Measurements from ENCODE around the gene CEP63. TPM values are rescaled to one million over a fixed set of nuclear protein-coding genes. Genes with fewer than 3 reads are reported as not detected.

CEP63 gene
- total RNA-seq, 1 donor from 2014 or later: 34.7 TPM

DNA sequence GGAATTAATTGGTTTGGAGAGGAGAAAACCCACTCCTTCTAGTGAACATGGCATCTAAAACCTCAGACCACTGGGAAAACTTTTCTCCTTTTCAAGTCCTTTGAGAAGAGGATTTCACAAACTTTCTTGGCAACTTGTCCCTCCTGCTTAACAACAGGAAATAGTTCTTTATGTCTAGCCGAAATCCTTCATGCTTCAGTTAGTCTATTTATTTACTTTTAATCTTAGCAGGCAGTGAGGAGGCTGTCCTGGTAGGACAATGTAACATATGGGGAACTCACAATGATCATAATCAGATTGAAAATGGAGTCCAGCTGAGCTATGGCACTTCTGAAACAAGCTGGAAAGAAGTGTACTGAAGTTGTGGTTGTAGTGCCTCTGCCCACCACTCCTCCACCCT is 114.3 kb downstream of the CEP63 start:
- Histone ChIP-seq H3K27me3 (ENCODE audit: low read depth) (no peaks in the 10 kb centered on the region), H3K4me3 (no peak overlapping the region), H3K27ac (replicated peaks) (no peak overlapping the region), H3K9me3 (replicated peaks) (no peaks in the 10 kb centered on the region), H3K4me1 (peaks cover 7% of the 10 kb centered on the region), H3K36me3 (no peaks in the 10 kb centered on the region)
- intact Hi-C loops (cut with micrococcal nuclease): loop anchor here (10.0 kb wide), 1 partner anchor 1295 kb away; no protein-coding TSS in a partner anchor
- no peak for DNase-seq
- TF ChIP-seq, protein P1, sequence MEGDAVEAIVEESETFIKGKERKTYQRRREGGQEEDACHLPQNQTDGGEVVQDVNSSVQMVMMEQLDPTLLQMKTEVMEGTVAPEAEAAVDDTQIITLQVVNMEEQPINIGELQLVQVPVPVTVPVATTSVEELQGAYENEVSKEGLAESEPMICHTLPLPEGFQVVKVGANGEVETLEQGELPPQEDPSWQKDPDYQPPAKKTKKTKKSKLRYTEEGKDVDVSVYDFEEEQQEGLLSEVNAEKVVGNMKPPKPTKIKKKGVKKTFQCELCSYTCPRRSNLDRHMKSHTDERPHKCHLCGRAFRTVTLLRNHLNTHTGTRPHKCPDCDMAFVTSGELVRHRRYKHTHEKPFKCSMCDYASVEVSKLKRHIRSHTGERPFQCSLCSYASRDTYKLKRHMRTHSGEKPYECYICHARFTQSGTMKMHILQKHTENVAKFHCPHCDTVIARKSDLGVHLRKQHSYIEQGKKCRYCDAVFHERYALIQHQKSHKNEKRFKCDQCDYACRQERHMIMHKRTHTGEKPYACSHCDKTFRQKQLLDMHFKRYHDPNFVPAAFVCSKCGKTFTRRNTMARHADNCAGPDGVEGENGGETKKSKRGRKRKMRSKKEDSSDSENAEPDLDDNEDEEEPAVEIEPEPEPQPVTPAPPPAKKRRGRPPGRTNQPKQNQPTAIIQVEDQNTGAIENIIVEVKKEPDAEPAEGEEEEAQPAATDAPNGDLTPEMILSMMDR (IDR thresholded peaks at IDR 0.05; ENCODE audit: borderline replicate concordance): no peak

DNA sequence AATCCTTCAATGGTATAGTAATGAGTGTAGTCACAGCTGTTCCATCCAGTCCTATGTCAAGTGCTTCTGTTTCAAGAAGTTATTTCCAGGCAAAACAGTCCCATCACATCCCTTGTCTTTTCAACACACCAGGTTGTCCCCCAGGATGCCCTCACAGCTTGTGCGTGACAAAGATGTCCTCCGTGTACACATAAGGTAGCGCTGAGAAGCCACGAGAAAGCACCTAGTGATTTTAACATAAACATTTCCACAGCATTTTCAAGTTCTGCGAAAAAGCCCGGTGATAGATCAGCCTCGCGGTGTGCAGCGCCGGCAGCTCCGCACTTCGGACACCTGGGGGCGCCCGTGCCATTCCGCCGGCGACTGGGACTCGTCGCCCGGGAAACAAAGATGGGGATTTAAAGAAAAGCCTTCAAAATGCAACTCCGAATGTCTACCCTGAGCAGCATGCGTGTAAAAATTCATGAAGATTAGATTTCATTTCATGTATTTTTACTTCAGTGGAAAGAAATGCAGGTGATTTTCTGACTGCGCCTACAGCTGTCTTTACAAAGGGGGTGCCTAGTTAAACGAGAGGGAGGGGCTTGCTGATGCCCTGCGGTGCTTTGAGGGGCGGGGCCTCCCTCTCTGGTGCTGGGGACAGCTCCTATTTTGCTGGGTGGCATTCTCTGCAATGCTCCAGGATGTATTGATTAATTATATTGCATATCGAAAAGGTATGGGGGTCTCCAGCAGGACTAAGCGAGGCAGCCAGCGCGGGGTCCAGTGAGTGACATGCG is 115.0 kb downstream of the CEP63 start:
- Histone ChIP-seq H3K4me3 (no peak overlapping the region), H3K9me3 (replicated peaks) (no peaks in the 10 kb centered on the region), H3K36me3 (no peaks in the 10 kb centered on the region), H3K27me3 (ENCODE audit: low read depth) (no peaks in the 10 kb centered on the region), H3K27ac (replicated peaks) (no peak overlapping the region), H3K4me1 (peaks cover 7% of the 10 kb centered on the region)
- peak; percentile 49 for DNase-seq
- intact Hi-C loops (cut with micrococcal nuclease): loop anchor here (10.0 kb wide), 1 partner anchor 1294 kb away; no protein-coding TSS in a partner anchor
- TF ChIP-seq, protein P1 (IDR thresholded peaks at IDR 0.05; ENCODE audit: borderline replicate concordance): peak; percentile 98

DNA sequence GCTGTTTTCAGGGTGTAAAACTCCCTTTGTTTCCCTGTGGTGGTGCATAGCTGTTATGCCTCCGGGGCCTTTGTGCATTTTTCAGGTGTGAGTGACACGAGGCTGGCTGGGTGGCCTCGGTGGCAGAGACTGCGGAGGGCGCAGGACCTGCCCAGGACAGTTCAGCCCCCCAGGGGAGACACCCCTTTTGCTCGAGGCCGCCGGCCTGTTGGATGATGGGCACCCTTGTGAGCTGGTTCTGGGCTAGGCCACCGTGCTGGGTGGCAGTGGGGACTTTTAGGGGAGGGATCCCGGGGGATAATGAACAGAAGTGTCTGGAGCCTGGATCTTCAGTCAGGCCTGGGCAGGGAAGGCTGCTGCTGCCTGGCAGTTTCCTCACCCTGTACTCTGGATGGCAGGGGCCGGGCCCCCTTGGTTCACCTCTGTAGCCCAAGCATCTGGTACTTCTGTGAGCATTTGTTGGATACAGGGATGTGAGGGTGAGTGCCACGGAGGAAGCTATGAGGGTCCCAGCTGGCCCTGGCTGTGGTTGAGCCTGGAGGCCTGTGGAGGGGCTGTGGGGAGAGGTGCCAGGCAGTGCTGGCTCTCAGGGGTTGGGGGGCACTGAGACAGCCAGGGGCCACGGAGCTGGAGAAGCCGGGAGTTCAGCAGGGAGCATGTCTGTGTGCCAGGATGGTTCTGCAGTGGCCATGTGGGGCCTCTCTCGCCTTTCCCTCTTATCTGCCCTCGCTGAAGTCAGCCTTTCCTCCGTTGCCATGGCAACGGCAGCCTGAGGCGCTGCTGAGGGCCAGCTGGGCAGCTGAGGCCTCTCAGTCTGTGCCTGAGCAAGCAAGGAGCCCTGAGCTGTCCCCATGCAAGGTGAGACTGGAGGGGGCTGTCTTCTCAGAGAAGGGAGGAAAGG is 115.9 kb downstream of the CEP63 start:
- H3K27me3 ChIP-seq (ENCODE audit: low read depth): no peaks in the 10 kb centered on the region
- H3K4me1 ChIP-seq: peaks cover 13% of the 10 kb centered on the region
- no peak for DNase-seq
- H3K4me3 ChIP-seq: no peak overlapping the region
- H3K27ac ChIP-seq (replicated peaks): no peak overlapping the region
- intact Hi-C loops (cut with micrococcal nuclease): loop anchor here (10.0 kb wide), 1 partner anchor 1293 kb away; no protein-coding TSS in a partner anchor
- H3K36me3 ChIP-seq: no peaks in the 10 kb centered on the region
- TF ChIP-seq, protein P1 (IDR thresholded peaks at IDR 0.05; ENCODE audit: borderline replicate concordance): no peak
- no peaks in the 10 kb centered on the region for H3K9me3 ChIP-seq (replicated peaks)

DNA sequence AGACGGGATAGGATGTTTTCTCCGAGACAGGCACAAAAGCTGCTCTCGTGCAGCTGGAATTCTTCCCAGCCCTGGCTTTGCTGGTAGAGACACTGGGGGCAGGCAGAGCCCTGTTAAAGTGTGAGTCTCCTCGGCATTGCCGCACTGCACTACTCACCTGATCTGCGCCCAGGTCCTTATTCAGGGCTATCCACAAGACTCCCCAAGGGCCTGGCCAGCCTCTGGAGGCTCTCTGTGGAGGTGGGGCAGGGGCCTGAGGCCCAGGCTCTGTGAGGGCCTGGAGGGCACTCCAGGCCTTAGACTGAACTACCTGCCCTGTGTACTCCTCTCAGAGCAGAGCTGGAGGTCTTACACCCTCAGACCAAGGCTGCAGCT is 116.6 kb downstream of the CEP63 start:
- H3K27ac ChIP-seq (replicated peaks): no peak overlapping the region
- H3K27me3 ChIP-seq (ENCODE audit: low read depth): no peaks in the 10 kb centered on the region

DNA sequence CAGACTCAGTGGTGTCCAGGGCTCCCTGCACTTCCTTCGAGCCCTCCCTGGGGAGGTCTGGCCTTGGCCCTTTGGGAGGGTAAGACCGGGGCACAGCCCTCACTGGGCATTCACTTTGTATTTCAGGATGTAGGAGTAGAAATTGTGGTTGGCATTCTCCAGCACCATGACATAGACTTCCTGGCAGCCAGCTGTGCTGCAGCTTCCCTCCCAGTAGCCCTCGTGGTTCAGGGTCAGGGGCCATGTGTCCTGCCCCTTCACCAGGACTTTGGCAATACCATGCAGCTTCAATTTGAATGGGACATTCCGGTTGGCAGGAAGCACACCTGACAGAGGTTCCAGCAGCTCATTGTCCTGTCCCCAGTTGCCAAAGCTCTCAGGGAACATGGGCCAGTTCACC is 117.6 kb downstream of the CEP63 start:
- Histone ChIP-seq H3K9me3 (replicated peaks) (no peaks in the 10 kb centered on the region), H3K36me3 (no peaks in the 10 kb centered on the region), H3K4me1 (peaks cover 19% of the 10 kb centered on the region), H3K27ac (replicated peaks) (no peak overlapping the region), H3K4me3 (no peak overlapping the region), H3K27me3 (ENCODE audit: low read depth) (no peaks in the 10 kb centered on the region)
- TF ChIP-seq, protein P1 (IDR thresholded peaks at IDR 0.05; ENCODE audit: borderline replicate concordance): no peak
- no peak for DNase-seq
- intact Hi-C loops (cut with micrococcal nuclease): loop anchor here (10.0 kb wide), 1 partner anchor 1291 kb away; no protein-coding TSS in a partner anchor

More for the DNA sequence above, 116.6 kb downstream of the CEP63 start:
- TF ChIP-seq, protein P1 (IDR thresholded peaks at IDR 0.05; ENCODE audit: borderline replicate concordance): no peak
- no peaks in the 10 kb centered on the region for H3K36me3 ChIP-seq
- no peak for DNase-seq
- no peak overlapping the region for H3K4me3 ChIP-seq
- H3K9me3 ChIP-seq (replicated peaks): no peaks in the 10 kb centered on the region
- peaks cover 19% of the 10 kb centered on the region for H3K4me1 ChIP-seq
- intact Hi-C loops (cut with micrococcal nuclease): loop anchor here (10.0 kb wide), 1 partner anchor 1292 kb away; no protein-coding TSS in a partner anchor

Data from left ventricle myocardium inferior (tissue), 1 donor.